Tibial nerve (tissue), 4 donors: ENCODE data around the gene RNF217.

Experiments used
- CTCF ChIP-seq, 5 experiments: fragments of 200-600 bp in 3 of 5; fragments of 450-650 bp in 2 of 5; sonication (generic) in 3 of 5; IDR thresholded peaks; one replicate each; pipeline ENCODE4 v1.5.1; 2016 to 2019; ENCODE audit warnings: antibody characterized with exemption in 5 of 5, mild to moderate bottlenecking in 3 of 5, moderate library complexity in 2 of 5
- EP300 ChIP-seq, 2 donors: sonication (generic); formaldehyde crosslinking; IDR thresholded peaks; one replicate each; pipeline ENCODE4 v1.6.1; 2017; ENCODE audit warnings: antibody characterized with exemption in 2 of 2, mild to moderate bottlenecking in 1 of 2
- POLR2A ChIP-seq, 2 donors: fragments of 450-650 bp; IDR thresholded peaks; one replicate each; pipeline ENCODE4 v1.6.1; 2017; ENCODE audit warnings: antibody characterized with exemption in 2 of 2, mild to moderate bottlenecking in 2 of 2, moderate library complexity in 2 of 2

- TF ChIP-seq CTCF (IDR thresholded peaks at IDR 0.05) (no peak), POLR2A (IDR thresholded peaks at IDR 0.05) (no peak), EP300 (IDR thresholded peaks at IDR 0.05) (no peak)
Observed at GRCh38 chr6:125102891-125103290, 140.7 kb downstream of the RNF217 start.
